Gastrocnemius medialis (tissue), 4 donors: ENCODE measurements around the gene SLC22A15.
"Not testable (repeated sequence)": the region's sequence is repeated elsewhere in the genome, so short reads cannot be mapped to it uniquely, and the experiment has no call there.

ENCODE experiments used
- POLR2A ChIP-seq, 2 donors: fragments of 450-650 bp; IDR thresholded peaks; one replicate each; pipeline ENCODE4 v1.6.1; 2017; ENCODE audit warnings: antibody characterized with exemption in 2 of 2, mild to moderate bottlenecking in 2 of 2, moderate library complexity in 2 of 2
- TF ChIP-seq, protein P1 (sequence below), 5 experiments: fragments of 450-650 bp in 3 of 5; fragments of 200-600 bp in 2 of 5; sonication (generic) in 2 of 5; IDR thresholded peaks in 4 of 5; conservative IDR thresholded peaks in 1 of 5; 1 replicate in 4 of 5; 2 replicates in 1 of 5; pipeline ENCODE4 v1.5.1; 2016 to 2019; ENCODE audit warnings: antibody characterized with exemption in 5 of 5, mild to moderate bottlenecking in 3 of 5, moderate library complexity in 3 of 5

- TF ChIP-seq, protein P1, sequence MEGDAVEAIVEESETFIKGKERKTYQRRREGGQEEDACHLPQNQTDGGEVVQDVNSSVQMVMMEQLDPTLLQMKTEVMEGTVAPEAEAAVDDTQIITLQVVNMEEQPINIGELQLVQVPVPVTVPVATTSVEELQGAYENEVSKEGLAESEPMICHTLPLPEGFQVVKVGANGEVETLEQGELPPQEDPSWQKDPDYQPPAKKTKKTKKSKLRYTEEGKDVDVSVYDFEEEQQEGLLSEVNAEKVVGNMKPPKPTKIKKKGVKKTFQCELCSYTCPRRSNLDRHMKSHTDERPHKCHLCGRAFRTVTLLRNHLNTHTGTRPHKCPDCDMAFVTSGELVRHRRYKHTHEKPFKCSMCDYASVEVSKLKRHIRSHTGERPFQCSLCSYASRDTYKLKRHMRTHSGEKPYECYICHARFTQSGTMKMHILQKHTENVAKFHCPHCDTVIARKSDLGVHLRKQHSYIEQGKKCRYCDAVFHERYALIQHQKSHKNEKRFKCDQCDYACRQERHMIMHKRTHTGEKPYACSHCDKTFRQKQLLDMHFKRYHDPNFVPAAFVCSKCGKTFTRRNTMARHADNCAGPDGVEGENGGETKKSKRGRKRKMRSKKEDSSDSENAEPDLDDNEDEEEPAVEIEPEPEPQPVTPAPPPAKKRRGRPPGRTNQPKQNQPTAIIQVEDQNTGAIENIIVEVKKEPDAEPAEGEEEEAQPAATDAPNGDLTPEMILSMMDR (IDR thresholded peaks at IDR 0.05 in 4 of 5, conservative IDR thresholded peaks at IDR 0.05 in 1 of 5): not testable (repeated sequence)
- TF ChIP-seq POLR2A (IDR thresholded peaks at IDR 0.05): not testable (repeated sequence)
Observed at GRCh38 chr1:115971778-115972177, 4.5 kb upstream of the SLC22A15 start.
